ENCODE results near the gene ARHGAP29.

DNA sequence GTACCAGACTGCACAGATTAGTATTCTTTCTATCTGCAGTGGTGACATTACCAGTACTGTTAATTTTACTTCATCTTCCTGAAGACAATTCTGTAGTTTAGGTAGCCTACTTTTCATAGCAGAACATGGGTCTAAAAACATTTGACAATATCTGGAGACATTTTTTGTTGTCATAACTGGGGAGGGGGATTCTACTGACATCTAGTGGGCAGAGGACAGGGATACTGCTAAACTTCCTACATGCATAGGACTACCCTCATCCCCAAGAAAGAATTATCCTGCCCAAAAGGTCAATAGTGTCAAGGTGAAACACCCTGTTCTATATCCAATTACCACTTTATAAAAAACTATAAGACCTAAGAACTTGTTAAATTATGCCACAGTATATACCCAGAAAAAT lies 3.4 kb upstream of the ARHGAP29 start:
- no peak for TF ChIP-seq EZH2 (IDR thresholded peaks at IDR 0.05; ENCODE audit: borderline replicate concordance, low read depth, low read length, severe bottlenecking)
- TF ChIP-seq, protein P1, sequence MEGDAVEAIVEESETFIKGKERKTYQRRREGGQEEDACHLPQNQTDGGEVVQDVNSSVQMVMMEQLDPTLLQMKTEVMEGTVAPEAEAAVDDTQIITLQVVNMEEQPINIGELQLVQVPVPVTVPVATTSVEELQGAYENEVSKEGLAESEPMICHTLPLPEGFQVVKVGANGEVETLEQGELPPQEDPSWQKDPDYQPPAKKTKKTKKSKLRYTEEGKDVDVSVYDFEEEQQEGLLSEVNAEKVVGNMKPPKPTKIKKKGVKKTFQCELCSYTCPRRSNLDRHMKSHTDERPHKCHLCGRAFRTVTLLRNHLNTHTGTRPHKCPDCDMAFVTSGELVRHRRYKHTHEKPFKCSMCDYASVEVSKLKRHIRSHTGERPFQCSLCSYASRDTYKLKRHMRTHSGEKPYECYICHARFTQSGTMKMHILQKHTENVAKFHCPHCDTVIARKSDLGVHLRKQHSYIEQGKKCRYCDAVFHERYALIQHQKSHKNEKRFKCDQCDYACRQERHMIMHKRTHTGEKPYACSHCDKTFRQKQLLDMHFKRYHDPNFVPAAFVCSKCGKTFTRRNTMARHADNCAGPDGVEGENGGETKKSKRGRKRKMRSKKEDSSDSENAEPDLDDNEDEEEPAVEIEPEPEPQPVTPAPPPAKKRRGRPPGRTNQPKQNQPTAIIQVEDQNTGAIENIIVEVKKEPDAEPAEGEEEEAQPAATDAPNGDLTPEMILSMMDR (IDR thresholded peaks at IDR 0.05; ENCODE audit: borderline replicate concordance, extremely low read depth, low read length, poor library complexity, severe bottlenecking): peak; percentile 66

All from DND-41 (cell line).